Activated naive CD4-positive, alpha-beta T cell treated with anti-CD3 and anti-CD28 coated beads for 36 hours (primary cell): ENCODE results near the gene GPRIN3. TPM values are rescaled to one million over a fixed set of nuclear protein-coding genes. Genes with fewer than 3 reads are reported as not detected.
"Not testable (repeated sequence)": the region's sequence is repeated elsewhere in the genome, so short reads cannot be mapped to it uniquely, and the experiment has no call there.

Source experiments
- CTCF ChIA-PET: fragments of 350-600 bp; sonication (Branson Sonifier 250); formaldehyde crosslinking; loops from one replicate; lab custom pipeline; 2021; ENCODE audit warnings: antibody characterized with exemption; lab: Charles Lee
- DNase-seq: peaks from one replicate; pipeline ENCODE4 v3.0.0-alpha.2; 2020
- H3K27ac Mint-ChIP-seq: one replicate; pipeline ENCODE4 v1.8.0; 2021; ENCODE audit warnings: mild to moderate bottlenecking, mixed read lengths
- H3K27me3 Mint-ChIP-seq: one replicate; pipeline ENCODE4 v1.8.0; 2021; ENCODE audit warnings: low read depth, mixed read lengths
- H3K36me3 Mint-ChIP-seq: one replicate; pipeline ENCODE4 v1.8.0; 2021; ENCODE audit warnings: low read depth, mixed read lengths
- H3K4me1 Mint-ChIP-seq: one replicate; pipeline ENCODE4 v1.8.0; 2021; ENCODE audit warnings: low read depth, mixed read lengths
- H3K4me3 Mint-ChIP-seq: one replicate; pipeline ENCODE4 v1.8.0; 2021; ENCODE audit warnings: mild to moderate bottlenecking, moderate library complexity, mixed read lengths
- H3K9me3 Mint-ChIP-seq: one replicate; pipeline ENCODE4 v1.8.0; 2021; ENCODE audit warnings: mixed read lengths
- intact Hi-C: fragments of 100-400 bp; cut with micrococcal nuclease; formaldehyde crosslinking; loops from one replicate; pipeline ENCODE4 v1.15.1; 2023
- total RNA-seq, 2 experiments: library from RNA; stranded (reverse); gene quantifications; one replicate each; pipeline ENCODE4 v1.2.3, GENCODE V29; 2021

The GPRIN3 gene
- total RNA-seq, 2 experiments from 2014 or later = 8.6 to 8.8 TPM

GRCh38 chr4:89269121-89269666 lies 38.4 kb downstream of the GPRIN3 start:
- Mint-ChIP-seq H3K36me3 (peaks cover 7% of the 10 kb centered on the region), H3K4me3 (no peak overlapping the region), H3K27me3 (no peaks in the 10 kb centered on the region), H3K27ac (no peak overlapping the region), H3K4me1 (peaks cover 60% of the 10 kb centered on the region), H3K9me3 (no peaks in the 10 kb centered on the region)
- intact Hi-C loops = no loop called here
- CTCF ChIA-PET = no interaction called here
- DNase-seq = no peak

GRCh38 chr4:89268679-89269078 lies 38.9 kb downstream of the GPRIN3 start:
- Mint-ChIP-seq H3K36me3 (peaks cover 4% of the 10 kb centered on the region), H3K4me3 (no peak overlapping the region), H3K9me3 (no peaks in the 10 kb centered on the region), H3K27me3 (no peaks in the 10 kb centered on the region), H3K4me1 (peaks cover 62% of the 10 kb centered on the region), H3K27ac (no peak overlapping the region)
- CTCF ChIA-PET = interaction anchor here (1.2 kb wide), 1 partner anchor 18 kb away, joined by 4 read pairs; no protein-coding TSS in a partner anchor
- intact Hi-C loops = no loop called here
- no peak for DNase-seq

GRCh38 chr4:89267846-89268245 lies 39.8 kb downstream of the GPRIN3 start:
- Mint-ChIP-seq H3K36me3 (peaks cover 4% of the 10 kb centered on the region), H3K4me3 (no peak overlapping the region), H3K27me3 (no peaks in the 10 kb centered on the region), H3K27ac (no peak overlapping the region), H3K9me3 (no peaks in the 10 kb centered on the region), H3K4me1 (peaks cover 63% of the 10 kb centered on the region)
- intact Hi-C loops = no loop called here
- no peak for DNase-seq
- CTCF ChIA-PET = interaction anchor here (1.2 kb wide), 1 partner anchor 19 kb away, joined by 4 read pairs; no protein-coding TSS in a partner anchor

GRCh38 chr4:89267392-89267791 lies 40.2 kb downstream of the GPRIN3 start:
- H3K9me3 Mint-ChIP-seq = no peaks in the 10 kb centered on the region
- CTCF ChIA-PET = interaction anchor here (1.2 kb wide), 1 partner anchor 19 kb away, joined by 4 read pairs; no protein-coding TSS in a partner anchor
- H3K27me3 Mint-ChIP-seq = no peaks in the 10 kb centered on the region
- intact Hi-C loops = no loop called here
- H3K36me3 Mint-ChIP-seq = peaks cover 4% of the 10 kb centered on the region
- peaks cover 59% of the 10 kb centered on the region for H3K4me1 Mint-ChIP-seq
- no peak overlapping the region for H3K27ac Mint-ChIP-seq
- no peak overlapping the region for H3K4me3 Mint-ChIP-seq
- no peak for DNase-seq

DNA sequence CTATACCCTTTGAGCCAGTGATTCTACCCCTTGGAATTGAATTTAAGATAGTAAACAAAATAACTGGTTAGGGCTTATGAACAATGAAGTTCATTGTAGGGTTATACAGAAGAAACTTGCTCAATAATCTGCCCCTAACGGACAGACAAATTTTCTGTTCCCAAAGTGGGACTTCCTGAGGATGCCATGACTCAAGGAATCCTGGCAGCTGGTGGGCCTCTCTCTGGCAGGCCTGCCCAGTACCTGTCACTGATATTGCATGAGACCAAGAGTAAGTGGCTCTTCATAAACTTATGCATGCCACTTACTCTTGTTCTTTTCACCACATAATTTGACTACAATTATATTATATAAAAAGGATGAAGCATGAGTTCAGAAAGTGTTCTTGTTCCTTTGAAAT lies 41.5 kb downstream of the GPRIN3 start:
- Mint-ChIP-seq H3K27me3 (no peaks in the 10 kb centered on the region), H3K4me3 (no peak overlapping the region), H3K36me3 (no peaks in the 10 kb centered on the region), H3K9me3 (no peaks in the 10 kb centered on the region), H3K4me1 (peaks cover 50% of the 10 kb centered on the region), H3K27ac (no peak overlapping the region)
- CTCF ChIA-PET = no interaction called here
- intact Hi-C loops = no loop called here
- DNase-seq = no peak

- intact Hi-C loops = no loop called here
- Mint-ChIP-seq H3K9me3 (no peaks in the 10 kb centered on the region), H3K36me3 (no peaks in the 10 kb centered on the region), H3K27me3 (no peaks in the 10 kb centered on the region), H3K4me3 (no peak overlapping the region), H3K27ac (no peak overlapping the region), H3K4me1 (peaks cover 50% of the 10 kb centered on the region)
- CTCF ChIA-PET = no interaction called here
- DNase-seq = no peak
These were observed 44.3 kb downstream of the GPRIN3 start for GRCh38 chr4:89263265-89263664.

DNA sequence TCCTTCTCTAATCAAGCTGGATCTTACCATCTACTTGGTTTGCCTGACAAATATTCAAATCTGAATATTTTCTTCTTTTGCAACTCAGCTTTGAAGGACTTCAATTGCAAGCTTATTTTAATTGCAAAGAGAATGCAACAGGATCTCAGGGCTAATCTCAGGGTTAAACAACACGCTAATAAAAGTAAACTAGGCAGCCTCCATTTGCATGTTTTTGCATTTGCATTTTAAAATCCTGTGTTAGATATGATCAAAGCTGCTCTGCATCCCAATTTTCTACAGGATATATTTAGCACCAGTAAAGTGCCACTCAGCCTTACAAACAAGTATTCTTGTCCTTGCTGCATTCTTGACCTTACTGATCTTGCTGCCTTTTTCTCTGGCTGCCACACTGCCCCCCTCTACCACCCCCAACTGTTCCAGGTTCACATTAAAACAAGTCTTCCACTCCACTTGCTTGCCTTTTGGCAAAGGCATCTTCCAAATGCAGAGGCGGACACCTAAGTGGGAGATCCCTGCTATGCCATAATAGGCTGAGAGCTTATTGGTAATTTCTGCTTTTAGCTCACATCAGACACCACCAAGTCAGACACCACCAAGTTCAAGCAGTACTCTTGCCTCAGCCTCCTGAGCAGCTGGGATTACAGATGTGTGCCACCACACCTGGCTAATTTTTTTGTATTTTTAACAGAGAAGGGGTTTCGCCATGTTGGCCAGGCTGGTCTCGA lies 48.1 kb downstream of the GPRIN3 start:
- CTCF ChIA-PET = interaction anchor here (1.0 to 1.3 kb wide), 4 partner anchors 9 to 36 kb away, joined by 3 to 5 read pairs (median 4); no protein-coding TSS in a partner anchor
- Mint-ChIP-seq H3K4me3 (no peak overlapping the region), H3K27ac (no peak overlapping the region), H3K36me3 (no peaks in the 10 kb centered on the region), H3K27me3 (no peaks in the 10 kb centered on the region), H3K4me1 (peaks cover 73% of the 10 kb centered on the region), H3K9me3 (peaks cover 2% of the 10 kb centered on the region)
- DNase-seq = no peak
- intact Hi-C loops = no loop called here

GRCh38 chr4:89258506-89258905 lies 49.1 kb downstream of the GPRIN3 start:
- H3K4me3 Mint-ChIP-seq = no peak overlapping the region
- DNase-seq = no peak
- H3K27ac Mint-ChIP-seq = no peak overlapping the region
- CTCF ChIA-PET = interaction anchor here (0.7 to 1.4 kb wide), 2 partner anchors 13 to 49 kb away, joined by 3 read pairs; partner anchors contain the start of gene GPRIN3
- peaks cover 63% of the 10 kb centered on the region for H3K4me1 Mint-ChIP-seq
- H3K9me3 Mint-ChIP-seq = peaks cover 2% of the 10 kb centered on the region
- H3K36me3 Mint-ChIP-seq = no peaks in the 10 kb centered on the region
- intact Hi-C loops = no loop called here
- H3K27me3 Mint-ChIP-seq = no peaks in the 10 kb centered on the region

- H3K4me3 Mint-ChIP-seq = no peak overlapping the region
- intact Hi-C loops = no loop called here
- no peaks in the 10 kb centered on the region for H3K36me3 Mint-ChIP-seq
- H3K9me3 Mint-ChIP-seq = peaks cover 2% of the 10 kb centered on the region
- CTCF ChIA-PET = interaction anchor here (0.6 to 1.4 kb wide), 3 partner anchors 30 to 50 kb away, joined by 3 read pairs; partner anchors contain the start of gene GPRIN3
- H3K27me3 Mint-ChIP-seq = no peaks in the 10 kb centered on the region
- DNase-seq = no peak
- H3K27ac Mint-ChIP-seq = no peak overlapping the region
- peaks cover 65% of the 10 kb centered on the region for H3K4me1 Mint-ChIP-seq
These were observed 50.2 kb downstream of the GPRIN3 start for GRCh38 chr4:89257376-89257775.

DNA sequence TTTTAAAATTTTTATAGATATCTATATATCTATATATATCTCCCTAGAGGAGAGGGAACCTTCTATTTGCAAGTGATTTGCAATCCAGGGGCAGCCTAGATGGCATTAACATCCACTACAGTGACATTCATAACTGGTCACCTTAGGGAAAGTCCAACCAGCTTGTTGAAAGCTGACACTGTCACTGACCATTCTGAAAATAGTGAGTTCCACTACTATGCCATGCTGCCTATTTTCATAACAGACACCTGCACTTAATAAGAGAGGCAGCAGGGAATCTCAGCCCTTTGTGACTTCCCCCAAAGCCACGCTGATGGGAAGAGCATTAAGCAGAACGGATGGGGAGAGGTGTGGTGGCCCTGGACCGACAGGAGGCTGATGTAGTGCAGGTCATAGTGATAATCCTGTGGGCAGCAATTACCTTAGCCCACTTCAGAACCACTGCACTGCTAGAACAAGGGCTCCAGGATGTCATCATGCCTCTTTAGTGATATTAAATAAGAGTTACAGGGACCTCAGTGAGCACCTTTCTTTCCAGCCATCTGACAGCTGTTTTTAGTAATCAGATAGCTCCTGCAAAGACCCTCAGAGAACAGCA lies 51.3 kb downstream of the GPRIN3 start:
- CTCF ChIA-PET = interaction anchor here (1.0 to 2.8 kb wide), 8 partner anchors 10 to 179 kb away, joined by 3 to 26 read pairs (median 9); no protein-coding TSS in a partner anchor
- H3K27ac Mint-ChIP-seq = no peak overlapping the region

GRCh38 chr4:89254847-89255246 lies 52.8 kb downstream of the GPRIN3 start:
- Mint-ChIP-seq H3K4me1 (peaks cover 55% of the 10 kb centered on the region), H3K27ac (no peak overlapping the region), H3K9me3 (peaks cover 2% of the 10 kb centered on the region), H3K36me3 (peaks cover 1% of the 10 kb centered on the region), H3K27me3 (no peaks in the 10 kb centered on the region), H3K4me3 (no peak overlapping the region)
- peak; percentile 47 for DNase-seq
- CTCF ChIA-PET = interaction anchor here (0.7 to 2.8 kb wide), 23 partner anchors 9 to 181 kb away, joined by 3 to 26 read pairs (median 4); no protein-coding TSS in a partner anchor
- intact Hi-C loops = loop anchor here (1.0 to 2.0 kb wide), 5 partner anchors 30 to 179 kb away; no protein-coding TSS in a partner anchor

More for the DNA sequence above, 51.3 kb downstream of the GPRIN3 start:
- DNase-seq = no peak
- Mint-ChIP-seq H3K36me3 (no peaks in the 10 kb centered on the region), H3K27me3 (no peaks in the 10 kb centered on the region), H3K4me3 (no peak overlapping the region), H3K9me3 (peaks cover 2% of the 10 kb centered on the region), H3K4me1 (peaks cover 69% of the 10 kb centered on the region)
- intact Hi-C loops = no loop called here

- CTCF ChIA-PET = interaction anchor here (0.7 to 2.8 kb wide), 11 partner anchors 23 to 181 kb away, joined by 3 to 26 read pairs (median 4); no protein-coding TSS in a partner anchor
- peaks cover 51% of the 10 kb centered on the region for H3K4me1 Mint-ChIP-seq
- not testable (repeated sequence) for H3K27me3 Mint-ChIP-seq, H3K36me3 Mint-ChIP-seq, H3K4me3 Mint-ChIP-seq, H3K27ac Mint-ChIP-seq, H3K9me3 Mint-ChIP-seq, DNase-seq
- intact Hi-C loops = loop anchor here (1.0 to 2.0 kb wide), 4 partner anchors 30 to 98 kb away; no protein-coding TSS in a partner anchor
These were observed 53.3 kb downstream of the GPRIN3 start for GRCh38 chr4:89254347-89254746.
